Smooth muscle cell of trachea (primary cell): ENCODE measurements around the gene KMT5C. TPM values are rescaled to one million over a fixed set of nuclear protein-coding genes. Genes with fewer than 3 reads are reported as not detected.

Experiments
- total RNA-seq: library from RNA; depleted of rRNA; stranded (reverse); fragments of >200 nt; gene quantifications from 2 replicates; pipeline ENCODE4 v1.2.1, GENCODE V29; 2014

KMT5C gene
- total RNA-seq = 9.0 and 10.1 TPM in 2 replicates

DNA sequence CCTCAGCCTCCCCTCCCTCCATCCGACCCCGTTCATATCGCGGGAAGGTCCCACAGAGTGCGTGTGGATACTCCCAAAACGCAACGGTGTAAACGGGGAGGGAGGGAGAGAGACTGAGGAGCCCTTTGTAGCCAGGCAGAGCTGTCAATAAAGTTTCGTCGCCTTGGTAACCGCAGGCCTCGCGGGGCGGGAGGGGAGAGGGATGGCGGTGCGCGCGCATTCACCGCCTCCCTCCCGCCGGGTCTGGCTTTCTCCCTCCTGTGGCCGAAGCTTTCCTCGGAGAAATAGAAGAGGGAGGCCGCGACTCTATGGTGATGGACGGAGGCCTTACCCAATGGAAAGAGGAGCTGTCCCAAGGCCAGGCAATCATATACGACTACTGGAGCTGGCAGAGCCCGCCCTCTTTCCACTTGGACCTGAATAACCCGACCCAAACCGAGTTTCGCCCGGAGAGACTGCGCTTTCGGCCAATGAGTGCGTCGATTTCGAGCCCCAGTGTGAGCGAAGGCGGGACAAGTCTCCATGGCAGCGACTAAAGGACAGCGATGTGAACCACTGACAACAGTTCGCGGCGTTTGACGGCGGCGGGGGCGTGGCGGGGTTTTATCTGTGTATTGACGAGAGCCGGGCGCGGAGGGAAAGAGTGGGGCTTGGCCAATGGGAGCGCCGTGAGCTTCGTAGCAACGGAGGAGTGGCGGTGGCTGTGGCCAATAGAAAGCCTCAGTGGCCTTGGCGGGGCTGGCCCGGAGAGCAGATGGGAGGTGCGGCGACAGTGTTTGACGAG is at the start of gene KMT5C:
Gene KMT5C (plus strand): TSS at position 772 of the 784 bp plus-strand sequence. CDS start 2,061 bp downstream, outside the sequence.

DNA sequence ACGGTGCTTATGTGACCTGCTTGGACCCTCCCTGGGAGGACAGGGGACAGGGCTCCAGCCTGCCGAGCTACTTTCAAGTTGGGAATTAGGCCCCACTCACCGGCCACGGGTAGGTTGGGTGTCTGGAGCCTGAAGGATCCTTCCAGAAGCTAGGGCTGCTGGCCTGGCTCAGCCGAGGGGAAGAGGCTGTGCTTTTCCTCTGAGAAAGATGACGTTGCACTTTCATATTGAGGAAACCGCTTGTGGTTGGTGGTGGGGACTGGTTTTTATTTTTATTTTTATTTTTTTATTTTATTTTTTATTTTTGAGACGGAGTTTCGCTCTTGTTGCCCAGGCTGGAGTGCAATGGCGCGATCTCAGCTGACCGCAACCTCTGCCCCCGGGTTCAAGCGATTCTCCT is 14.5 kb upstream of the KMT5C start, which contains the start of gene TMEM150B:
Gene TMEM150B (minus strand): TSS at position 170 of the 400 bp plus-strand sequence. CDS start 4,305 bp downstream, outside the sequence.

GRCh38 chr19:55354698-55355212 is 15.1 kb downstream of the KMT5C start, which contains the start of gene COX6B2:
TSS of gene COX6B2 (minus strand) at chr19:55354719. CDS start at chr19:55354521, 198 bp downstream.

GRCh38 chr19:55362990-55363716 is 23.5 kb downstream of the KMT5C start, which contains the start of gene GARIN5B:
TSS of gene GARIN5B (minus strand) at chr19:55363260. CDS start at chr19:55363066, 194 bp downstream.

GRCh38 chr19:55370305-55370988 is 30.8 kb downstream of the KMT5C start, which contains the start of gene IL11:
TSS of gene IL11 (minus strand) at chr19:55370463. CDS start at chr19:55370310, 153 bp downstream.

GRCh38 chr19:55376241-55376933 is 36.7 kb downstream of the KMT5C start, which contains the start of gene TMEM190:
TSS of gene TMEM190 (plus strand) at chr19:55376826. CDS start at chr19:55376854, 28 bp downstream.

DNA sequence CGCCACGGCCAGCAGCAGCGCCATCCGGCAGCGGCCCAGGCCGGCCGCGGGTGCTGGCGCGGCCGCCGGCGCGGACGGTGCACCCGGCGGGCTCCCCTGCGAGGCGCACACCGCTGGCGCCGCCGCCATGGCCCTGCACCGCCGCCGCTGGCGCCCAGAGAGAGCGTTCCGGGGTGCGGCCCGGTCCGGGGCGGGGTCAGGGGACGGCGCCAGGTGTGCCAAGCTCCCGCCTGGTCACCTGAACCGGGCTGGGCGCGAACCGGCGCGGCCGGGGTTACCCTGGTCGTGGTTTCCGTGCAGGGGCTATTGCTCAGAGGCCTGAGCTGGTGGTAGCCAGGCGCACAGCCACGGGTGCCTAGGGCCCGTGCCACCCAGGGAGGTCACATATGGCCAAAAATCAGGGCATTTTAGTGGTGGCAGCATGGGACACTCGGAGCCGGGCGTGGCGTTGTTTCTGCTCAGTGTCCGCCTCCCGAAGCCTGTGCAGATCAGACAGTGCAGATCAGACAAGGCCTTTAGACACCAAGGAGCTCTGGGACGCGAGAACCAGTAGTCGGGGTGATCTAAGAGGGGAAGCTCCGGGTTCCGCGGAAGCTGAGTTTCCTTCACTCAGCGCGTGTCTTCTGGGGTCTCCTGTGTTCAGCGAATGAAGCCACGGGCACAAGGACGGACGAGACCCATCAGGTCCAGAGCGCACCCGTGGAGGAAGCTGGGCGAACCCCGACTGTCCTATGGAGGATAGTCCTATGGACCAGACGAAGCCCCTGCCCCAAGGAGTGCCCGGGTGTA is 44.6 kb downstream of the KMT5C start, which contains the start of gene TMEM238:
Gene TMEM238 (minus strand): TSS at position 162 of the 789 bp plus-strand sequence. CDS start 33 bp downstream, at position 129.

GRCh38 chr19:55385724-55386492 is 46.2 kb downstream of the KMT5C start, which contains the start of gene RPL28:
TSS of gene RPL28 (plus strand) at chr19:55385932. CDS start at chr19:55386358, 426 bp downstream.

Other genes starting within 250 kb of the KMT5C start
- gene PPP1R12C, start 222.2 kb upstream of the KMT5C start, total RNA-seq = 44.7 and 46.4 TPM in 2 replicates
- gene TNNT1, start 190.7 kb upstream of the KMT5C start, total RNA-seq = 6.8 and 20.8 TPM in 2 replicates
- 0.66 TPM in 1 of 2 replicates, not detected in the other for gene TNNI3, start 182.1 kb upstream of the KMT5C start, total RNA-seq
- 0.33 and 0.87 TPM in 2 replicates for gene DNAAF3, start 173.3 kb upstream of the KMT5C start, total RNA-seq
- 0.15 and 0.17 TPM in 2 replicates for gene SYT5, start 159.6 kb upstream of the KMT5C start, total RNA-seq
- gene PTPRH, start 130.4 kb upstream of the KMT5C start, total RNA-seq = 4.5 and 10.9 TPM in 2 replicates
- 2.2 and 2.3 TPM in 2 replicates for gene TMEM86B, start 111.1 kb upstream of the KMT5C start, total RNA-seq
- 33.6 and 48.0 TPM in 2 replicates for gene PPP6R1, start 80.9 kb upstream of the KMT5C start, total RNA-seq
- 28.8 and 39.3 TPM in 2 replicates for gene HSPBP1, start 59.8 kb upstream of the KMT5C start, total RNA-seq
- 4.0 and 5.2 TPM in 2 replicates for gene BRSK1, start 55.9 kb upstream of the KMT5C start, total RNA-seq
- not detected in 2 replicates for gene TMEM150B, start 14.5 kb upstream of the KMT5C start, total RNA-seq
- gene COX6B2, start 14.8 kb downstream of the KMT5C start, total RNA-seq = not detected in 2 replicates
- not detected in 2 replicates for gene GARIN5B, start 23.4 kb downstream of the KMT5C start, total RNA-seq
- 2.6 and 3.6 TPM in 2 replicates for gene IL11, start 30.6 kb downstream of the KMT5C start, total RNA-seq
- not detected in 2 replicates for gene TMEM190, start 37.0 kb downstream of the KMT5C start, total RNA-seq
- 0.58 and 0.83 TPM in 2 replicates for gene TMEM238, start 44.4 kb downstream of the KMT5C start, total RNA-seq
- 190 and 286 TPM in 2 replicates for gene RPL28, start 46.1 kb downstream of the KMT5C start, total RNA-seq
- gene UBE2S, start 67.9 kb downstream of the KMT5C start, total RNA-seq = 53.1 and 144 TPM in 2 replicates
- gene SHISA7, start 103.4 kb downstream of the KMT5C start, total RNA-seq = under 0.01 TPM in 1 of 2 replicates, not detected in the other
- 51.3 TPM in 2 replicates for gene ISOC2, start 121.8 kb downstream of the KMT5C start, total RNA-seq
- not detected in 2 replicates for gene C19orf85, start 124.9 kb downstream of the KMT5C start, total RNA-seq
- gene ZNF628, start 136.7 kb downstream of the KMT5C start, total RNA-seq = 1.6 and 3.3 TPM in 2 replicates
- 18.7 and 20.8 TPM in 2 replicates for gene NAT14, start 145.3 kb downstream of the KMT5C start, total RNA-seq
- 14.4 and 47.6 TPM in 2 replicates for gene SSC5D, start 148.6 kb downstream of the KMT5C start, total RNA-seq
- 0.17 TPM in 1 of 2 replicates, not detected in the other for gene SBK2, start 197.3 kb downstream of the KMT5C start, total RNA-seq
- 0.44 TPM in 1 of 2 replicates, not detected in the other for gene SBK3, start 205.7 kb downstream of the KMT5C start, total RNA-seq
- gene ZNF579, start 241.0 kb downstream of the KMT5C start, total RNA-seq = 5.2 and 9.3 TPM in 2 replicates